Testis (tissue), 3 donors: ENCODE data around the gene ATRIP. TPM values are rescaled to one million over a fixed set of nuclear protein-coding genes. Genes with fewer than 3 reads are reported as not detected.

Source experiments
- DNase-seq: peaks from one replicate; pipeline ENCODE4 v3.0.0-alpha.2; 2019
- H3K27ac ChIP-seq, 2 donors: fragments of 200-600 bp; sonication (generic); one replicate each; pipeline ENCODE4 v1.5.1; 2019
- H3K27me3 ChIP-seq: fragments of 200-600 bp; sonication (generic); one replicate; pipeline ENCODE4 v1.5.1; 2019
- H3K36me3 ChIP-seq: fragments of 200-600 bp; sonication (generic); one replicate; pipeline ENCODE4 v1.5.1; 2017; ENCODE audit warnings: low read depth; ENCODE audit errors: missing control alignments
- H3K4me1 ChIP-seq: fragments of 200-600 bp; sonication (generic); one replicate; pipeline ENCODE4 v1.5.1; 2019
- H3K4me3 ChIP-seq, 2 donors: fragments of 200-600 bp; sonication (generic); one replicate each; pipeline ENCODE4 v1.5.1; 2017 to 2019
- H3K9me3 ChIP-seq: fragments of 200-600 bp; sonication (generic); one replicate; pipeline ENCODE4 v1.5.1; 2017
- POLR2A ChIP-seq: fragments of 450-650 bp; IDR thresholded peaks from one replicate; pipeline ENCODE4 v1.6.1; 2017; ENCODE audit warnings: antibody characterized with exemption, mild to moderate bottlenecking, moderate library complexity
- WGBS, 2 donors: methylation state at CpG; one replicate each; pipeline ENCODE4 v1.1.5; 2018; 5-methylcytosine and 5-hydroxymethylcytosine counted together
- intact Hi-C: fragments of 100-400 bp; cut with DNase I; formaldehyde crosslinking; loops from one replicate; pipeline ENCODE4 v1.15.1; 2023; ENCODE audit warnings: low total_unique reads
- polyA plus RNA-seq: library from polyadenylated mRNA; stranded (reverse); fragments of 350-450 nt; fragmentation: Illumina TruSeq; extraction: RNeasy Lipid Tissue Mini Kit (QIAGEN cat#74804); gene quantifications from one replicate; pipeline ENCODE4 v1.2.3, GENCODE V29; 2014; ENCODE audit warnings: low read depth, low replicate concordance; ENCODE audit not compliant: insufficient read depth
- total RNA-seq, 2 donors: library from RNA; depleted of rRNA; stranded (reverse); fragments of >200 nt; gene quantifications; one replicate each; pipeline ENCODE4 v1.2.3, GENCODE V29; 2016
- TF ChIP-seq, protein P1 (sequence below), 3 experiments: fragments of 450-650 bp in 2 of 3; fragments of 200-600 bp in 1 of 3; sonication (generic) in 1 of 3; IDR thresholded peaks; one replicate each; pipeline ENCODE4 v1.5.1; 2016 to 2019; ENCODE audit warnings: antibody characterized with exemption in 3 of 3, mild to moderate bottlenecking in 2 of 3, moderate library complexity in 1 of 3

Gene ATRIP
- total and polyA plus RNA-seq, 3 donors from 2014 or later, result 25.0 to 56.5 (median 26.3) TPM

- WGBS, 2 donors, result 48 to 75% methylated on average over 9 of the region's 9 CpGs
- H3K4me1 ChIP-seq, result peaks cover 50% of the 10 kb centered on the region
- no peak overlapping the region for H3K4me3 ChIP-seq
- H3K27me3 ChIP-seq, result no peaks in the 10 kb centered on the region
- DNase-seq, result peak; percentile 46
- no peaks in the 10 kb centered on the region for H3K36me3 ChIP-seq
- no peak for TF ChIP-seq POLR2A
- TF ChIP-seq, protein P1, sequence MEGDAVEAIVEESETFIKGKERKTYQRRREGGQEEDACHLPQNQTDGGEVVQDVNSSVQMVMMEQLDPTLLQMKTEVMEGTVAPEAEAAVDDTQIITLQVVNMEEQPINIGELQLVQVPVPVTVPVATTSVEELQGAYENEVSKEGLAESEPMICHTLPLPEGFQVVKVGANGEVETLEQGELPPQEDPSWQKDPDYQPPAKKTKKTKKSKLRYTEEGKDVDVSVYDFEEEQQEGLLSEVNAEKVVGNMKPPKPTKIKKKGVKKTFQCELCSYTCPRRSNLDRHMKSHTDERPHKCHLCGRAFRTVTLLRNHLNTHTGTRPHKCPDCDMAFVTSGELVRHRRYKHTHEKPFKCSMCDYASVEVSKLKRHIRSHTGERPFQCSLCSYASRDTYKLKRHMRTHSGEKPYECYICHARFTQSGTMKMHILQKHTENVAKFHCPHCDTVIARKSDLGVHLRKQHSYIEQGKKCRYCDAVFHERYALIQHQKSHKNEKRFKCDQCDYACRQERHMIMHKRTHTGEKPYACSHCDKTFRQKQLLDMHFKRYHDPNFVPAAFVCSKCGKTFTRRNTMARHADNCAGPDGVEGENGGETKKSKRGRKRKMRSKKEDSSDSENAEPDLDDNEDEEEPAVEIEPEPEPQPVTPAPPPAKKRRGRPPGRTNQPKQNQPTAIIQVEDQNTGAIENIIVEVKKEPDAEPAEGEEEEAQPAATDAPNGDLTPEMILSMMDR (IDR thresholded peaks at IDR 0.05), result no peak
- H3K9me3 ChIP-seq, result no peaks in the 10 kb centered on the region
- peak overlapping the region; percentile 21 to 91 for H3K27ac ChIP-seq
- intact Hi-C loops, result no loop called here
Measured at GRCh38 chr3:48427630-48427962, 18.9 kb upstream of the ATRIP start.

DNA sequence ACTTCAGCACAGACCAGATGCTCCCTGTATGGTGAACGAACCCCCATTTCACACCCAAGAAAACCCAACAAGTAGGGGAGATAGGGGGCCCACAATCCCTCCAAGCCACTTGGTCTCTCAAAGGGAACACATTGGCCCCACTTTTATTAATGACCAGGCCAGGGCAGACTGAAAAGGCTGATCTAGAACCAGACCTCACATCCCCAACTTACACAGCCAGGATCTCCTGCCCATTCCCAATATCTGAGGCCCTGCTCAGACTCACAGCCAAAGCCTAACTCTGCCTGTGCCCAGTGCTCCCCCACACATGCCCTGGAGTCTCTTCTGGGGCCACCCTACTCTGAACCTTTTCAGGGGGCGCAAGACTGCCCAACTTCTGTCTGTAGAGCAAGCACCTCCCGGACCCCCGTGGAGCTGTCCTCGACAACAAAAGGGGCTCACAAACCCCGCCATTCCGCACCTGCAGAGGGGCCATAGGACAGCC, 18.4 kb upstream of the ATRIP start:
- Histone ChIP-seq H3K27ac (peak overlapping the region; percentile 71 to 91), H3K27me3 (no peaks in the 10 kb centered on the region), H3K9me3 (no peaks in the 10 kb centered on the region), H3K4me1 (peaks cover 50% of the 10 kb centered on the region), H3K36me3 (no peaks in the 10 kb centered on the region), H3K4me3 (peak overlapping the region; percentile 75 to 80)
- WGBS, 2 donors, result 49 to 65% methylated on average over 4 to 7 of the region's 7 CpGs
- no peak for TF ChIP-seq POLR2A
- TF ChIP-seq, protein P1 (IDR thresholded peaks at IDR 0.05), result no peak
- intact Hi-C loops, result no loop called here
- DNase-seq, result no peak

DNA sequence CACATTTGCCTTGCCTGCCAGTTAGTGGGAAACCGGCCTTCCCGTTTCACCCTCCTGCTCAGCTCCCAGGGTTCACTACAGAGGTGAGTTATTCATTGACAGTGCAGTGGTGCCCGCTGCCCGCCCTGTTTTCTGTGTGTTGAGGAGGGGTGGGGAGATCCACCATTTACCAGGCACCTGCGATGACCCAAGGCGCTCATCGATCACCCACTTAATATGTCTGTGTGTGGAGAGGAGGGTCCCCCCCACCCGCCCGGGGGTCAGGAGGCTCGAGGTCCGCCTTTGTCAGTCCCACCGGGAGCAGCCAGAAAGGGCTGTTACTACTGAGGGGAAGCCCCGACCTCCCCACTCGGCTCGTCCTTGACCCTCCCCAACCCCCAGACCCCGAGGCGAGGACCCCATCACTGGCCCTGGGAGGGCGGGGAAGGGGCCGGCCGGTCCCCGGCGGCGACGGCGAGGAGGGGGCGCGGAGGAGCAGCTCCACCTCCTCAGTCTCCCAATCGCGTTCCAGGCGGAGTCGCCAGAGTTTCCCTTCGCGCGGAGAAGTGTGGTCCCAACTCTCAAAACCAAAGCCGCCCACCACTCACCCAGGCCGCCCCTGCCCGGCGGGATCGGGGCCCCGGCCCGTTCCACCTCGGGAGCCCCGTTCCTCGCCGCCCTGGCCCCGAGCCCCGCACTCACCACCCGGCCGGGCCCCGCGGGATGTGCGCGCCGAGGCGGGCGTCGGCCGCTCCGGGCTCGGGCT, 17.8 kb upstream of the ATRIP start:
- TF ChIP-seq POLR2A, result no peak
- TF ChIP-seq, protein P1 (IDR thresholded peaks at IDR 0.05), result no peak
- H3K4me1 ChIP-seq, result peaks cover 55% of the 10 kb centered on the region
- intact Hi-C loops, result no loop called here
- no peaks in the 10 kb centered on the region for H3K9me3 ChIP-seq
- peak; percentile 65 for DNase-seq
- H3K4me3 ChIP-seq, result peak overlapping the region; percentile 75 to 80
- H3K27me3 ChIP-seq, result no peaks in the 10 kb centered on the region
- no peaks in the 10 kb centered on the region for H3K36me3 ChIP-seq
- H3K27ac ChIP-seq, result peak overlapping the region; percentile 71 to 91
- WGBS, 2 donors, result 5 to 20% methylated on average over 1 to 32 of the region's 60 CpGs

DNA sequence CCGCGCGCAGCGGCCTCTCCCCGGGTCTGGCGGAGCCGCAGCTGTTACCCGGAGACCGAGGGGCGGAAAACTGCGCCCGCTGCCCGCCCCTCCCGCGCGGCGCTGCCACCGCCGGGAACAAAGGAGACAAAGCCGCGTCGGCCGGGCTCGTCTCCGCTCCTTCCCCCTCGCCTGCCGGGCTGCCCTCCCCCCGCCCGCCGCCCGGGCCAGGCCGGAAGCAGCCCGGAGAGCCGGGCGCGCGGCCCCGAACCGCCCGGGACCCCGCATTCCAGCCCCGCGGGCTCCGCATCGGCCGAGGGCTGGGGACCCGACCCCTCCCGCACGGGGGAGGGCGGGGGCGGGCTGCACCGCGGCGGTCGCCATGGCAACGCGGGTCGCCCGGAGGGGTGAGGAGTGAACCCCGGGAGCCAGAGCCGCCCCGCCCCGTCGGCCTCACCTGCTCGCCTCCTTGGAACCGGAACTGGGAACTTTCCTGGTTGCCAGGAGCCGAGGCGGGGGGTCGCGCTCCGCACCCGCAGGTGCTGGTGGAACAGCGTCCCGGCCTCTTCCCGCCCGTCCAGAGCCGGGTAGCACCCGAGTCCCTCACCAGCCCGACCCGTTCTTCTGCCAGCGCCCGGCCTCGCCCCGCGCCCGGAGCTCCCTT, 17.1 kb upstream of the ATRIP start:
- H3K4me1 ChIP-seq, result peaks cover 62% of the 10 kb centered on the region
- no peak for TF ChIP-seq POLR2A
- TF ChIP-seq, protein P1 (IDR thresholded peaks at IDR 0.05), result no peak

More for the DNA sequence above, 17.1 kb upstream of the ATRIP start:
- H3K27ac ChIP-seq, result peak overlapping the region; percentile 71 to 91
- intact Hi-C loops, result no loop called here
- WGBS, 2 donors, result 0% methylated on average over 10 to 70 of the region's 86 CpGs
- DNase-seq, result peak; percentile 60
- H3K27me3 ChIP-seq, result no peaks in the 10 kb centered on the region
- H3K4me3 ChIP-seq, result peak overlapping the region; percentile 75 to 80
- no peaks in the 10 kb centered on the region for H3K36me3 ChIP-seq
- no peaks in the 10 kb centered on the region for H3K9me3 ChIP-seq
